RWPE1 (cell line): ENCODE results near the gene KIF16B.

Experiments
- CTCF ChIA-PET: fragments of 350-600 bp; sonication (Branson Sonifier 250); formaldehyde crosslinking; extraction: SDS; loops from one replicate; lab custom pipeline; 2021; lab: Yijun Ruan, JAX
- POLR2A ChIA-PET: fragments of 400-600 bp; formaldehyde crosslinking; extraction: SDS; loops from one replicate; lab custom pipeline; 2020; ENCODE audit warnings: antibody characterized with exemption; ENCODE audit not compliant: low non-redundant PET; lab: Yijun Ruan, JAX
- DNase-seq: peaks from one replicate; pipeline ENCODE4 v3.0.0; 2012; ENCODE audit warnings: low spot score
- H3K27ac ChIP-seq: fragments of 450-650 bp; 2 replicates; pipeline ENCODE4 v1.5.1; 2017
- CTCF ChIP-seq: fragments of 450-650 bp; conservative IDR thresholded peaks from 2 replicates; pipeline ENCODE4 v1.5.1; 2017; ENCODE audit warnings: low read depth, mild to moderate bottlenecking

The KIF16B gene

DNA sequence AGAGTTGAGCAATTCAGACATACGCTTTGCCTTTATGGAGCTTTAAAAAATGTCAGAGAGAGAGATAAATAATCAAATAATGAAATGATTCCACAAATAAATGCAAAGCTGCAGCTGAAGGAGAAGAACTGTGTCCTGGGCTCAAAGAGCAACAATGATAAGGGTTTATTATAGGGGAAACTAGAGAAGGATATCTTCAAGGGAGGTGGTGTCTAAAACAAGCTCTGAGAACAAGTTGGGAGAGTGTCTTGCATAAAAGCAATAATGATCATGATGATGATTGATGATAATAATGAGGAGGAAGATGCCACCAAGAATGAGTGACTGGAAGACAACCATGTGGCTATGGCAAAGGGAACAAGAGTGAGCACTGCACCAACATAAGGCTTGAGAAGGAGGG lies 164.3 kb downstream of the KIF16B start:
- no peak for DNase-seq
- POLR2A ChIA-PET, result no interaction called here
- H3K27ac ChIP-seq, result no peak overlapping the region
- TF ChIP-seq CTCF, result no peak
- CTCF ChIA-PET, result no interaction called here

DNA sequence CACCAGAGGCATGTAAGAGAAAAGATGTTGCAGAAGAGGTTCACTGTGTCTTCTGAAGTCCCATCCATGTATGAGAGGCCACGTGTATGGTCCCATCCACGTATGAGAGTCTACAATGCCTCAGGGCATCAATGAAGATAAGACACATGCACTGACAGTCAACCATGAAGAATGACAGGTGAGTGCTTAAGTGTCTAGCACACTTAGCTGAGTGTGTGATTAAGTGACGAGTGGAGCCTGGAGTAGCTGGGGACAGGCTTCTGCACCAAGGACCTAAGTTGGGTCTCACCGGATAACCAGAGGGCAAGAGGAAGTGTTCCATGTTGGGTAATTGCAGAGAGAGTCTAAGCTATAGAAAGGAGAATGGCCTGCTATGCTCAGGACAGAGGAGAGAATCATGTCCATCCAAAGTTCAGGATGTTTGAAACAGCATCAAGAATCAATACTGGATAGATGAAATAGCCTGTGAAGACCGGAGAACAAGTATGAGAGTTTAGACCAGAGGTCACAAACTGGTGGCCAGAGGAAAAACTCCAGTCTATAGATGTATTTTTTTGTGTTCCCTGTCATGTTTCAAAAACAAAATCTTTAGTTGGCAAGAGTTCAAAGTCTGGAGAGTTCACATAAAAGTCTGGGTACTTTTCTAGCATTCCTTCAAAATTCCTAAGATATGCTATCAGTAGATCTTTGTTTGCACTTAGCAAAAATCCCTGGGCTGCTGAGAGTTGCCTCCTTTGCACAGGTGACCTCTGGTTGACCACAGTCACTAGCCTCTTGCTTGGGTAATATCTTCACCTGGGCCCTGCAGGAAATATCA lies 165.8 kb downstream of the KIF16B start:
- ChIA-PET POLR2A (no interaction called here), CTCF (interaction anchor here (1.0 kb wide), 1 partner anchor 10 kb away, joined by 3 read pairs; no protein-coding TSS in a partner anchor)
- no peak for DNase-seq
- H3K27ac ChIP-seq, result no peak overlapping the region
- no peak for TF ChIP-seq CTCF

- ChIA-PET CTCF (interaction anchor here (1.7 kb wide), 1 partner anchor 356 kb away, joined by 3 read pairs; no protein-coding TSS in a partner anchor), POLR2A (no interaction called here)
- no peak for DNase-seq
- TF ChIP-seq CTCF, result no peak
- no peak overlapping the region for H3K27ac ChIP-seq
Measured at GRCh38 chr20:16405254-16405653, 168.0 kb downstream of the KIF16B start.

- POLR2A ChIA-PET, result no interaction called here
Measured at GRCh38 chr20:16404640-16405039, 168.6 kb downstream of the KIF16B start.

DNA sequence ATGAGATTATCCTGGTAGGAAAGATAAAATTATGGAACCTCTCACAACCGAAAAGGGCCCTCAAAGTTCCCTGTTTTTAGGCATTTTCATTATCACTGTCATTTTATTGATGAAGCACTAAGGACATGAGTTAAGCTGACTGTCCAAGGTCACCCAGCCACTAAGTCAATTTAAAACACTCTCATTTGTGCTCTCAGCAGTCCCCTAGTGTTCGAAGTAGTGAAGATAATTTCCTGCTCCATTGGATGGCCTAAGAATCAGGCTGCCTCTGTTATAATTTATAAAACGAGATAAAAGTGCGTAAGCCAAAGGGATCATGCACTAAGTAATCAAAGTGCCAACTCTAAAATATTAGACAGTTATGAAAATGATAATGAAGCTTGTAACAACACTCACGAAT lies 169.1 kb downstream of the KIF16B start:
- DNase-seq, result no peak
- H3K27ac ChIP-seq, result no peak overlapping the region
- CTCF ChIA-PET, result interaction anchor here (1.7 kb wide), 1 partner anchor 357 kb away, joined by 3 read pairs; no protein-coding TSS in a partner anchor
- POLR2A ChIA-PET, result no interaction called here
- TF ChIP-seq CTCF, result no peak

More at GRCh38 chr20:16404640-16405039, 168.6 kb downstream of the KIF16B start:
- CTCF ChIA-PET, result interaction anchor here (1.7 kb wide), 1 partner anchor 356 kb away, joined by 3 read pairs; no protein-coding TSS in a partner anchor
- no peak for DNase-seq
- no peak for TF ChIP-seq CTCF
- no peak overlapping the region for H3K27ac ChIP-seq

DNA sequence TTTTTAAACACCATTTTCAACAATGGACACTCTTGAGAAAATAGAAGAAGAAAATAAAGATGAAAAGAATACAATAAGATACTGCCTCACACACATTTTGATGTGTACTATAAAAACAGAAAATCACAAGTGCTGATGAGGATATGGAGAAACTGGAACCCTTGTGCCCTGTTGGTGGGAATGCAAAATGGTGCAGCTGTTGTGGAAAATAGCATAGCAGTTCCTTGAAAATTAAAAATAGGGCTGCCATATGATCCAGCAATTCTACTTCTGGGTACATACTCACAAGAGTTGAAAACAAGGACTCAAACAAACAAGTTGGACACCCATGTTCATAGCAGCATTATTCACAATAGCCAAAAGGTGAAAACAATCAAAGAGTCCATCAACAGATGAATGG lies 173.0 kb downstream of the KIF16B start:
- no peak overlapping the region for H3K27ac ChIP-seq
- DNase-seq, result no peak
- ChIA-PET CTCF (no interaction called here), POLR2A (no interaction called here)
- TF ChIP-seq CTCF, result no peak
